Astrocyte of the cerebellum (primary cell): ENCODE data around the gene LRRC30.

Experiments used
- DNase-seq: peaks from one replicate; pipeline ENCODE4 v3.0.0-alpha.2; 2011; ENCODE audit warnings: low read depth
- H3K4me3 ChIP-seq: 2 replicates; pipeline ENCODE4 v1.5.1; 2011; ENCODE audit warnings: mild to moderate bottlenecking, low read depth, low read length, moderate library complexity
- CTCF ChIP-seq: IDR thresholded peaks from 2 replicates; pipeline ENCODE4 v1.5.1; 2012; ENCODE audit warnings: low read length, low read depth, moderate library complexity, mild to moderate bottlenecking; ENCODE audit errors: missing control alignments
- in situ Hi-C: cut with HindIII; loops from 2 replicates; pipeline ENCODE4 v1.10.0; 2017; ENCODE audit warnings: low sequenced_read_pairs

The LRRC30 gene

GRCh38 chr18:7230626-7231349 lies at the start of gene LRRC30:
Gene LRRC30 (plus strand): TSS chr18:7231089. CDS start chr18:7231139, 50 bp downstream.
- no peak within 1 kb of the TSS for H3K4me3 ChIP-seq
- no peak for DNase-seq
- in situ Hi-C loops: no loop called here
- TF ChIP-seq CTCF: no peak

GRCh38 chr18:7185701-7186100 lies 45.2 kb upstream of the LRRC30 start:
- no peak for DNase-seq
- no peak for TF ChIP-seq CTCF
- H3K4me3 ChIP-seq: no peak overlapping the region
- in situ Hi-C loops: no loop called here

GRCh38 chr18:7190547-7191156 lies 40.2 kb upstream of the LRRC30 start:
- in situ Hi-C loops: no loop called here
- no peak overlapping the region for H3K4me3 ChIP-seq
- TF ChIP-seq CTCF: no peak
- no peak for DNase-seq

- no peak overlapping the region for H3K4me3 ChIP-seq
- in situ Hi-C loops: no loop called here
- DNase-seq: no peak
- no peak for TF ChIP-seq CTCF
These were observed 39.2 kb upstream of the LRRC30 start for GRCh38 chr18:7191736-7192135.

- H3K4me3 ChIP-seq: no peak overlapping the region
- in situ Hi-C loops: no loop called here
- TF ChIP-seq CTCF: no peak
- no peak for DNase-seq
These were observed 35.6 kb upstream of the LRRC30 start for GRCh38 chr18:7195266-7195665.

- H3K4me3 ChIP-seq: no peak overlapping the region
- no peak for DNase-seq
- in situ Hi-C loops: no loop called here
- no peak for TF ChIP-seq CTCF
These were observed 34.5 kb upstream of the LRRC30 start for GRCh38 chr18:7196421-7196820.
